Dendritic cell treated with granulocyte-macrophage colony-stimulating factor and Interleukin-4, amounts not matched to agents 40 ng/mL and 50 ng/mL, for 4 days (primary cell): ENCODE data around the gene PRKG1.

ENCODE experiments used
- H3K27ac Mint-ChIP-seq: one replicate; pipeline ENCODE4 v1.8.0; 2022; ENCODE audit warnings: mild to moderate bottlenecking, mixed read lengths
- H3K27me3 Mint-ChIP-seq: one replicate; pipeline ENCODE4 v1.8.0; 2022; ENCODE audit warnings: mild to moderate bottlenecking, mixed read lengths
- H3K36me3 Mint-ChIP-seq: one replicate; pipeline ENCODE4 v1.8.0; 2022; ENCODE audit warnings: low read depth, mixed read lengths
- H3K4me1 Mint-ChIP-seq: one replicate; pipeline ENCODE4 v1.8.0; 2022; ENCODE audit warnings: low read depth, mixed read lengths
- H3K4me3 Mint-ChIP-seq: one replicate; pipeline ENCODE4 v1.8.0; 2022; ENCODE audit warnings: mild to moderate bottlenecking, moderate library complexity, mixed read lengths
- H3K9me3 Mint-ChIP-seq: one replicate; pipeline ENCODE4 v1.8.0; 2022; ENCODE audit warnings: mixed read lengths
- intact Hi-C: fragments of 100-400 bp; cut with micrococcal nuclease; formaldehyde crosslinking; loops from one replicate; pipeline ENCODE4 v1.15.0; 2022

Gene PRKG1

GRCh38 chr10:51063659-51064535 lies 10.4 kb upstream of the PRKG1 start:
- Mint-ChIP-seq H3K4me1 (no peaks in the 10 kb centered on the region), H3K27ac (no peak overlapping the region), H3K36me3 (no peaks in the 10 kb centered on the region), H3K4me3 (no peak overlapping the region), H3K9me3 (no peaks in the 10 kb centered on the region), H3K27me3 (no peaks in the 10 kb centered on the region)
- intact Hi-C loops, result loop anchor here (1.0 to 5.0 kb wide), 3 partner anchors 358 to 1153 kb away; no protein-coding TSS in a partner anchor

GRCh38 chr10:51066231-51066630 lies 8.1 kb upstream of the PRKG1 start:
- no peaks in the 10 kb centered on the region for H3K27me3 Mint-ChIP-seq
- intact Hi-C loops, result no loop called here
- H3K27ac Mint-ChIP-seq, result no peak overlapping the region
- H3K36me3 Mint-ChIP-seq, result no peaks in the 10 kb centered on the region
- H3K9me3 Mint-ChIP-seq, result no peaks in the 10 kb centered on the region
- H3K4me3 Mint-ChIP-seq, result no peak overlapping the region
- no peaks in the 10 kb centered on the region for H3K4me1 Mint-ChIP-seq

- no peak overlapping the region for H3K4me3 Mint-ChIP-seq
- peaks cover 42% of the 10 kb centered on the region for H3K27me3 Mint-ChIP-seq
- intact Hi-C loops, result no loop called here
- no peaks in the 10 kb centered on the region for H3K9me3 Mint-ChIP-seq
- H3K4me1 Mint-ChIP-seq, result peaks cover 11% of the 10 kb centered on the region
- no peaks in the 10 kb centered on the region for H3K36me3 Mint-ChIP-seq
- no peak overlapping the region for H3K27ac Mint-ChIP-seq
These were observed 2.1 kb upstream of the PRKG1 start for GRCh38 chr10:51072210-51072609.

GRCh38 chr10:51072921-51073434 lies 1.3 kb upstream of the PRKG1 start:
- Mint-ChIP-seq H3K9me3 (no peaks in the 10 kb centered on the region), H3K4me1 (peaks cover 11% of the 10 kb centered on the region), H3K4me3 (no peak overlapping the region), H3K36me3 (no peaks in the 10 kb centered on the region), H3K27ac (no peak overlapping the region), H3K27me3 (peaks cover 42% of the 10 kb centered on the region)
- intact Hi-C loops, result no loop called here

- Mint-ChIP-seq H3K4me1 (peaks cover 11% of the 10 kb centered on the region), H3K36me3 (no peaks in the 10 kb centered on the region), H3K9me3 (no peaks in the 10 kb centered on the region), H3K27ac (no peak overlapping the region), H3K4me3 (peak overlapping the region; percentile 66), H3K27me3 (peaks cover 42% of the 10 kb centered on the region)
- intact Hi-C loops, result no loop called here
These were observed 642 bp upstream of the PRKG1 start for GRCh38 chr10:51073453-51074237.

- intact Hi-C loops, result no loop called here
- H3K9me3 Mint-ChIP-seq, result no peaks in the 10 kb centered on the region
- H3K27me3 Mint-ChIP-seq, result peaks cover 42% of the 10 kb centered on the region
- peaks cover 11% of the 10 kb centered on the region for H3K4me1 Mint-ChIP-seq
- H3K27ac Mint-ChIP-seq, result no peak overlapping the region
- peak overlapping the region; percentile 66 for H3K4me3 Mint-ChIP-seq
- H3K36me3 Mint-ChIP-seq, result no peaks in the 10 kb centered on the region
These were observed 971 bp downstream of the PRKG1 start for GRCh38 chr10:51075043-51075872.

GRCh38 chr10:51075873-51076229 lies 1.6 kb downstream of the PRKG1 start:
- peaks cover 11% of the 10 kb centered on the region for H3K4me1 Mint-ChIP-seq
- no peaks in the 10 kb centered on the region for H3K9me3 Mint-ChIP-seq
- intact Hi-C loops, result no loop called here
- H3K27me3 Mint-ChIP-seq, result peaks cover 42% of the 10 kb centered on the region
- H3K27ac Mint-ChIP-seq, result no peak overlapping the region
- H3K36me3 Mint-ChIP-seq, result no peaks in the 10 kb centered on the region
- H3K4me3 Mint-ChIP-seq, result no peak overlapping the region

GRCh38 chr10:51076299-51076841 lies 2.1 kb downstream of the PRKG1 start:
- H3K4me3 Mint-ChIP-seq, result no peak overlapping the region
- no peaks in the 10 kb centered on the region for H3K9me3 Mint-ChIP-seq
- H3K4me1 Mint-ChIP-seq, result peaks cover 11% of the 10 kb centered on the region
- H3K27ac Mint-ChIP-seq, result no peak overlapping the region
- H3K27me3 Mint-ChIP-seq, result peaks cover 42% of the 10 kb centered on the region
- intact Hi-C loops, result no loop called here
- no peaks in the 10 kb centered on the region for H3K36me3 Mint-ChIP-seq

- Mint-ChIP-seq H3K9me3 (no peaks in the 10 kb centered on the region), H3K4me3 (no peak overlapping the region), H3K4me1 (peaks cover 11% of the 10 kb centered on the region), H3K27ac (no peak overlapping the region), H3K36me3 (no peaks in the 10 kb centered on the region), H3K27me3 (peaks cover 38% of the 10 kb centered on the region)
- intact Hi-C loops, result no loop called here
These were observed 2.8 kb downstream of the PRKG1 start for GRCh38 chr10:51077074-51077473.

GRCh38 chr10:51077507-51077906 lies 3.2 kb downstream of the PRKG1 start:
- Mint-ChIP-seq H3K27ac (no peak overlapping the region), H3K9me3 (no peaks in the 10 kb centered on the region), H3K27me3 (peaks cover 37% of the 10 kb centered on the region), H3K36me3 (no peaks in the 10 kb centered on the region), H3K4me1 (peaks cover 11% of the 10 kb centered on the region), H3K4me3 (no peak overlapping the region)
- intact Hi-C loops, result no loop called here

- peaks cover 20% of the 10 kb centered on the region for H3K27me3 Mint-ChIP-seq
- H3K9me3 Mint-ChIP-seq, result no peaks in the 10 kb centered on the region
- H3K27ac Mint-ChIP-seq, result no peak overlapping the region
- H3K4me1 Mint-ChIP-seq, result peaks cover 8% of the 10 kb centered on the region
- H3K36me3 Mint-ChIP-seq, result no peaks in the 10 kb centered on the region
- no peak overlapping the region for H3K4me3 Mint-ChIP-seq
- intact Hi-C loops, result no loop called here
These were observed 5.0 kb downstream of the PRKG1 start for GRCh38 chr10:51079331-51079730.

GRCh38 chr10:51079766-51080165 lies 5.5 kb downstream of the PRKG1 start:
- H3K27ac Mint-ChIP-seq, result no peak overlapping the region
- H3K27me3 Mint-ChIP-seq, result peaks cover 16% of the 10 kb centered on the region
- intact Hi-C loops, result no loop called here
- H3K4me3 Mint-ChIP-seq, result no peak overlapping the region
- H3K9me3 Mint-ChIP-seq, result no peaks in the 10 kb centered on the region
- H3K4me1 Mint-ChIP-seq, result peaks cover 3% of the 10 kb centered on the region
- H3K36me3 Mint-ChIP-seq, result no peaks in the 10 kb centered on the region

- Mint-ChIP-seq H3K9me3 (no peaks in the 10 kb centered on the region), H3K27me3 (peaks cover 9% of the 10 kb centered on the region), H3K4me1 (no peaks in the 10 kb centered on the region), H3K4me3 (no peak overlapping the region), H3K27ac (no peak overlapping the region), H3K36me3 (no peaks in the 10 kb centered on the region)
- intact Hi-C loops, result no loop called here
These were observed 6.2 kb downstream of the PRKG1 start for GRCh38 chr10:51080311-51081006.
